Kidney (tissue), 14 donors: Measurements from ENCODE around the gene PGA4. TPM values are rescaled to one million over a fixed set of nuclear protein-coding genes. Genes with fewer than 3 reads are reported as not detected.

Experiments
- DNase-seq, 5 donors: peaks; one replicate each; pipeline ENCODE4 v3.0.0-alpha.2; 2013 to 2020
- FAIRE-seq: peaks from 2 replicates; lab custom pipeline; 2012; peaks lifted over from hg19 to GRCh38; lab: Jason Lieb, UNC
- H3K27ac ChIP-seq, 2 donors: one replicate each; pipeline ENCODE4 v1.7.0; 2013; ENCODE audit warnings: low read depth in 2 of 2, low read length in 2 of 2, inconsistent platforms in 1 of 2
- H3K27me3 ChIP-seq: one replicate; pipeline ENCODE4 v1.7.1; 2013; ENCODE audit warnings: low read length, inconsistent platforms; ENCODE audit not compliant: control insufficient read depth, insufficient read depth
- H3K36me3 ChIP-seq, 3 donors: one replicate each; pipeline versions ENCODE4 v1.7.0 to v1.7.1; 2013; ENCODE audit warnings: low read length in 3 of 3, control low read depth in 1 of 3, inconsistent platforms in 1 of 3; ENCODE audit not compliant: insufficient read depth in 3 of 3, control insufficient read depth in 2 of 3
- H3K4me1 ChIP-seq, 3 donors: one replicate each; pipeline versions ENCODE4 v1.7.0 to v1.7.1; 2013; ENCODE audit warnings: low read length in 3 of 3, inconsistent platforms in 1 of 3, low read depth in 1 of 3; ENCODE audit not compliant: control insufficient read depth in 2 of 3, insufficient read depth in 2 of 3
- H3K4me3 ChIP-seq, 3 donors: one replicate each; pipeline versions ENCODE4 v1.7.0 to v1.8.1; 2013; ENCODE audit warnings: low read length in 3 of 3, control low read depth in 1 of 3, inconsistent platforms in 1 of 3
- H3K9ac ChIP-seq, 3 donors: one replicate each; pipeline versions ENCODE4 v1.7.0 to v1.7.1; 2013; ENCODE audit warnings: low read length in 3 of 3, control low read depth in 1 of 3, inconsistent platforms in 1 of 3
- H3K9me3 ChIP-seq, 3 donors: one replicate each; pipeline versions ENCODE4 v1.7.0 to v1.7.1; 2013; ENCODE audit warnings: low read length in 3 of 3, control low read depth in 1 of 3, inconsistent platforms in 1 of 3; ENCODE audit not compliant: control insufficient read depth in 2 of 3, insufficient read depth in 1 of 3
- CTCF ChIP-seq: IDR thresholded peaks from 3 replicates; pipeline ENCODE4 v1.5.1; 2012; ENCODE audit warnings: mild to moderate bottlenecking, moderate library complexity, borderline replicate concordance; ENCODE audit not compliant: insufficient read depth; ENCODE audit errors: extremely low read depth
- intact Hi-C: fragments of 100-400 bp; cut with DNase I; formaldehyde crosslinking; loops from one replicate; pipeline ENCODE4 v1.11.1; 2022
- polyA plus RNA-seq: library from polyadenylated mRNA; stranded (reverse); fragments of 350-450 nt; fragmentation: Illumina TruSeq; extraction: RNeasy Lipid Tissue Mini Kit (QIAGEN cat#74804); gene quantifications from one replicate; pipeline ENCODE4 v1.2.3, GENCODE V29; 2014; ENCODE audit warnings: low read depth, low replicate concordance; ENCODE audit not compliant: insufficient read depth
- total RNA-seq: library from RNA; stranded (reverse); fragmentation: NEBNext Ultra II Directional; extraction: Animal tissue kit (Norgen Biotek cat#: 25700); gene quantifications from one replicate; pipeline ENCODE4 v1.2.1, GENCODE V29; 2021
- donor health status: control.
- donor health status: control.
- donor health status: control.
- donor health status: control.
- donor health status: control.
- donor health status: DM: yes; HTN: yes; CAD: no.
- donor health status: Normal renal cell carcinoma (clear cell type).

Gene PGA4
- total and polyA plus RNA-seq, 2 donors from 2014 or later, result not detected

GRCh38 chr11:61194981-61195695, 27.0 kb upstream of the PGA4 start:
- no peak for FAIRE-seq
- Histone ChIP-seq H3K27me3 (no peaks in the 10 kb centered on the region), H3K4me3 (no peak overlapping the region), H3K4me1 (peaks cover 3 to 22% (median 14%) of the 10 kb centered on the region in 3 donors), H3K36me3 (no peaks in the 10 kb centered on the region), H3K9me3 (peaks cover 0 to 5% (median 3%) of the 10 kb centered on the region in 3 donors), H3K9ac (no peak overlapping the region), H3K27ac (peak overlapping the region; percentile 20 to 33)
- intact Hi-C loops, result no loop called here
- peak in 1 of 5 donors; percentile 37 for DNase-seq
- TF ChIP-seq CTCF, result no peak

GRCh38 chr11:61195719-61196118, 26.4 kb upstream of the PGA4 start:
- H3K9me3 ChIP-seq, result peaks cover 0 to 5% (median 3%) of the 10 kb centered on the region in 3 donors
- DNase-seq, result peak; percentile 79 to 93 (median 88)
- H3K27ac ChIP-seq, result peak overlapping the region; percentile 28 to 51
- H3K9ac ChIP-seq, result no peak overlapping the region
- H3K36me3 ChIP-seq, result no peaks in the 10 kb centered on the region
- FAIRE-seq, result no peak
- H3K4me3 ChIP-seq, result no peak overlapping the region
- H3K27me3 ChIP-seq, result no peaks in the 10 kb centered on the region
- peaks cover 3 to 22% (median 14%) of the 10 kb centered on the region in 3 donors for H3K4me1 ChIP-seq
- TF ChIP-seq CTCF, result no peak
- intact Hi-C loops, result no loop called here

GRCh38 chr11:61198361-61198760, 23.8 kb upstream of the PGA4 start:
- Histone ChIP-seq H3K4me3 (no peak overlapping the region), H3K9ac (no peak overlapping the region), H3K36me3 (no peaks in the 10 kb centered on the region), H3K27me3 (no peaks in the 10 kb centered on the region), H3K27ac (no peak overlapping the region), H3K9me3 (peaks cover 0 to 5% (median 3%) of the 10 kb centered on the region in 3 donors), H3K4me1 (peaks cover 3 to 21% (median 14%) of the 10 kb centered on the region in 3 donors)
- DNase-seq, result no peak
- no peak for FAIRE-seq
- intact Hi-C loops, result no loop called here
- TF ChIP-seq CTCF, result no peak
